GM23338 (cell line): Measurements from ENCODE around the gene OR10K1. TPM values are rescaled to one million over a fixed set of nuclear protein-coding genes. Genes with fewer than 3 reads are reported as not detected.

Experiments used
- ATAC-seq: fragments of 200-7000 bp; cut with Tn5 transposase; 3 replicates; pipeline ENCODE4 v1.9.1; 2020
- DNase-seq: peaks from one replicate; pipeline ENCODE4 v3.0.0-alpha.2; 2015; ENCODE audit warnings: low spot score
- H2AFZ ChIP-seq: fragments of 200-600 bp; sonication (generic); 2 replicates; pipeline ENCODE4 v1.8.0; 2016; ENCODE audit warnings: antibody characterized with exemption, mild to moderate bottlenecking, moderate library complexity
- H3F3A ChIP-seq: fragments of 200-600 bp; sonication (generic); replicated peaks from 2 replicates; pipeline ENCODE4 v1.8.0; 2017; ENCODE audit warnings: antibody characterized with exemption, mixed run types, low read depth
- H3K27ac ChIP-seq: fragments of 200-600 bp; sonication (generic); 2 replicates; pipeline ENCODE4 v1.6.1; 2016; ENCODE audit warnings: low read depth
- H3K27me3 ChIP-seq: fragments of 200-600 bp; sonication (generic); 2 replicates; pipeline ENCODE4 v1.8.0; 2016; ENCODE audit warnings: mild to moderate bottlenecking, mixed run types, moderate library complexity; ENCODE audit not compliant: insufficient read depth
- H3K36me3 ChIP-seq: fragments of 200-600 bp; sonication (generic); 2 replicates; pipeline ENCODE4 v1.8.0; 2016; ENCODE audit warnings: mild to moderate bottlenecking; ENCODE audit not compliant: insufficient read depth
- H3K4me1 ChIP-seq: fragments of 200-600 bp; sonication (generic); 2 replicates; pipeline ENCODE4 v1.8.0; 2016; ENCODE audit warnings: mild to moderate bottlenecking, moderate library complexity; ENCODE audit not compliant: insufficient read depth
- H3K4me2 ChIP-seq: fragments of 200-600 bp; sonication (generic); 2 replicates; pipeline ENCODE4 v1.7.1; 2017; ENCODE audit warnings: mixed run types
- H3K4me3 ChIP-seq: fragments of 200-600 bp; sonication (generic); 2 replicates; pipeline ENCODE4 v1.6.1; 2016; ENCODE audit warnings: mixed run types
- H3K79me2 ChIP-seq: fragments of 200-600 bp; sonication (generic); replicated peaks from 2 replicates; pipeline ENCODE4 v1.8.0; 2017; ENCODE audit warnings: mild to moderate bottlenecking; ENCODE audit not compliant: insufficient read depth
- H3K9me2 ChIP-seq: fragments of 200-600 bp; sonication (generic); 2 replicates; pipeline ENCODE4 v1.8.0; 2017; ENCODE audit not compliant: insufficient read depth
- H4K20me1 ChIP-seq: fragments of 200-600 bp; sonication (generic); replicated peaks from 2 replicates; pipeline ENCODE4 v1.8.0; 2017; ENCODE audit warnings: mild to moderate bottlenecking; ENCODE audit not compliant: insufficient read depth
- H3K27ac Mint-ChIP-seq: 2 replicates; pipeline ENCODE4 v1.8.0; 2020; ENCODE audit warnings: inconsistent platforms, mild to moderate bottlenecking, moderate library complexity, mixed read lengths
- H3K27me3 Mint-ChIP-seq: 3 replicates; pipeline ENCODE4 v1.8.0; 2022; ENCODE audit warnings: low read depth, mild to moderate bottlenecking, moderate library complexity, mixed read lengths, inconsistent platforms; ENCODE audit not compliant: insufficient read depth, poor library complexity
- H3K36me3 Mint-ChIP-seq: 3 replicates; pipeline ENCODE4 v1.8.0; 2021; ENCODE audit warnings: low read depth, mild to moderate bottlenecking, inconsistent platforms, moderate library complexity, mixed read lengths
- H3K4me1 Mint-ChIP-seq: 3 replicates; pipeline ENCODE4 v1.8.0; 2020; ENCODE audit warnings: mild to moderate bottlenecking, inconsistent platforms, mixed read lengths
- H3K4me3 Mint-ChIP-seq: 3 replicates; pipeline ENCODE4 v1.8.0; 2021; ENCODE audit warnings: moderate library complexity, mild to moderate bottlenecking, inconsistent platforms, mixed read lengths
- H3K9me3 Mint-ChIP-seq: 3 replicates; pipeline ENCODE4 v1.8.0; 2020; ENCODE audit warnings: moderate library complexity, mild to moderate bottlenecking, inconsistent platforms, mixed read lengths
- CREB1 ChIP-seq: fragments of 250-450 bp; sonication (Bioruptor Pico); IDR thresholded peaks from 2 replicates; pipeline ENCODE4 v1.5.0; 2020; ENCODE audit warnings: low read depth, mild to moderate bottlenecking, moderate library complexity
- EZH2 ChIP-seq: fragments of 200-600 bp; sonication (generic); IDR thresholded peaks from one replicate; pipeline ENCODE4 v1.8.0; 2017; ENCODE audit warnings: antibody characterized with exemption, mild to moderate bottlenecking, low read depth; ENCODE audit not compliant: unreplicated experiment
- EZH2phosphoT487 ChIP-seq: fragments of 200-600 bp; sonication (generic); IDR thresholded peaks from one replicate; pipeline ENCODE4 v1.8.1; 2018; ENCODE audit warnings: antibody characterized with exemption; ENCODE audit not compliant: unreplicated experiment
- JUNB ChIP-seq: IDR thresholded peaks from one replicate; pipeline ENCODE4 v1.6.1; 2016; ENCODE audit warnings: antibody characterized with exemption; ENCODE audit not compliant: unreplicated experiment
- NANOG ChIP-seq: IDR thresholded peaks from 2 replicates; pipeline ENCODE4 v1.6.1; 2016; ENCODE audit warnings: antibody characterized with exemption, borderline replicate concordance
- POLR2AphosphoS5 ChIP-seq: IDR thresholded peaks from 2 replicates; pipeline ENCODE4 v1.6.1; 2016; ENCODE audit warnings: antibody characterized with exemption, low read depth
- STAT1 ChIP-seq: IDR thresholded peaks from one replicate; pipeline ENCODE4 v1.6.1; 2016; ENCODE audit warnings: antibody characterized with exemption; ENCODE audit not compliant: unreplicated experiment
- ZNF114 ChIP-seq: fragments of 250-450 bp; sonication (Bioruptor Pico); IDR thresholded peaks from 2 replicates; pipeline ENCODE4 v1.5.0; 2020; ENCODE audit warnings: mild to moderate bottlenecking, moderate library complexity
- ZNF331 ChIP-seq: fragments of 250-450 bp; sonication (Bioruptor Pico); IDR thresholded peaks from 2 replicates; pipeline ENCODE4 v1.5.0; 2020; ENCODE audit warnings: low read depth, mild to moderate bottlenecking, moderate library complexity
- ZNF462 ChIP-seq: fragments of 250-450 bp; sonication (Bioruptor Pico); IDR thresholded peaks from 2 replicates; pipeline ENCODE4 v1.5.0; 2020; ENCODE audit warnings: mild to moderate bottlenecking, moderate library complexity
- polyA plus RNA-seq: library from polyadenylated mRNA; unstranded; fragments of >200 nt; fragmentation: Nextera tagmentation; extraction: Ambion mirVana; gene quantifications from 2 replicates; pipeline ENCODE4 v1.2.1, GENCODE V29; 2016
- total RNA-seq: library from RNA; depleted of rRNA; stranded (reverse); fragments of >200 nt; shearing (Covaris generic); gene quantifications from 2 replicates; pipeline ENCODE4 v1.2.3, GENCODE V29; 2014
- TF ChIP-seq, protein P1 (sequence below), 2 experiments: fragments of 200-600 bp in 1 of 2; sonication (generic) in 1 of 2; conservative IDR thresholded peaks; 2 replicates each; pipeline versions ENCODE4 v1.5.1 to v1.6.1; 2016 to 2017; ENCODE audit warnings: antibody characterized with exemption in 2 of 2, low read depth in 2 of 2, mild to moderate bottlenecking in 2 of 2, moderate library complexity in 1 of 2
- TF ChIP-seq, protein P2 (sequence below): IDR thresholded peaks from one replicate; pipeline ENCODE4 v1.6.1; 2018; ENCODE audit warnings: antibody characterized with exemption; ENCODE audit not compliant: unreplicated experiment
- TF ChIP-seq, protein P3 (sequence below): IDR thresholded peaks from 2 replicates; pipeline ENCODE4 v1.6.1; 2016; ENCODE audit warnings: antibody characterized with exemption

OR10K1 gene
- total and polyA plus RNA-seq, 2 experiments from 2014 or later = not detected

DNA sequence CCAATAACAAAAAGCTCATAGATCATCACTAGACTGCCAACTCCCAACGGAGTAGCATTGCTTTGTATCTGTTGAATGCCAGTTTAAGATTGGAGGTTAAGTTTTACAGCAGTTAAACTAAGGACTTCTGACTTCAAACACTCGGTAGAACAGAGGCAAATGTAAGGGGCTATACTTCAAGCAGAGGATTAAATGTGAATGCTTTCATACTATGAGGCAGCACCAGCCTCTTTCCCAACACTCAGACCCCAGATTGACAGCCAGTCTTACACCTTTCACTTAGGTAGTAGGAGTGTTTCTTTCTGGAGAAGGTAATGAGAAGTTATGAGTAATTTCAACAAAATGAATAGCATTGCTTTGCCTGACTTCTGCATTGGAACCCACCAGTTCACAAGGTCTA lies 33.2 kb downstream of the OR10K1 start:
- Histone ChIP-seq H3K4me3 (no peak overlapping the region), H3K9me2 (0 out of 2 replicates have a peak, but pooled peaks cover 5% of the 10 kb centered on the region), H3K27ac (no peak overlapping the region), H3F3A (no peaks in the 10 kb centered on the region), H4K20me1 (no peaks in the 10 kb centered on the region), H3K27me3 (no peaks in the 10 kb centered on the region), H3K4me1 (no peaks in the 10 kb centered on the region), H2AFZ (no peak overlapping the region), H3K79me2 (no peaks in the 10 kb centered on the region), H3K4me2 (no peak overlapping the region), H3K36me3 (no peaks in the 10 kb centered on the region)
- DNase-seq = no peak
- Mint-ChIP-seq H3K27ac (no peak overlapping the region), H3K4me1 (no peaks in the 10 kb centered on the region), H3K9me3 (no peaks in the 10 kb centered on the region), H3K36me3 (no peaks in the 10 kb centered on the region), H3K27me3 (no peaks in the 10 kb centered on the region), H3K4me3 (no peak overlapping the region)
- TF ChIP-seq CREB1 (CRISPR knock-in tag) = no peak
- TF ChIP-seq EZH2 = no peak
- TF ChIP-seq ZNF114 (CRISPR knock-in tag) = no peak
- TF ChIP-seq, protein P1, sequence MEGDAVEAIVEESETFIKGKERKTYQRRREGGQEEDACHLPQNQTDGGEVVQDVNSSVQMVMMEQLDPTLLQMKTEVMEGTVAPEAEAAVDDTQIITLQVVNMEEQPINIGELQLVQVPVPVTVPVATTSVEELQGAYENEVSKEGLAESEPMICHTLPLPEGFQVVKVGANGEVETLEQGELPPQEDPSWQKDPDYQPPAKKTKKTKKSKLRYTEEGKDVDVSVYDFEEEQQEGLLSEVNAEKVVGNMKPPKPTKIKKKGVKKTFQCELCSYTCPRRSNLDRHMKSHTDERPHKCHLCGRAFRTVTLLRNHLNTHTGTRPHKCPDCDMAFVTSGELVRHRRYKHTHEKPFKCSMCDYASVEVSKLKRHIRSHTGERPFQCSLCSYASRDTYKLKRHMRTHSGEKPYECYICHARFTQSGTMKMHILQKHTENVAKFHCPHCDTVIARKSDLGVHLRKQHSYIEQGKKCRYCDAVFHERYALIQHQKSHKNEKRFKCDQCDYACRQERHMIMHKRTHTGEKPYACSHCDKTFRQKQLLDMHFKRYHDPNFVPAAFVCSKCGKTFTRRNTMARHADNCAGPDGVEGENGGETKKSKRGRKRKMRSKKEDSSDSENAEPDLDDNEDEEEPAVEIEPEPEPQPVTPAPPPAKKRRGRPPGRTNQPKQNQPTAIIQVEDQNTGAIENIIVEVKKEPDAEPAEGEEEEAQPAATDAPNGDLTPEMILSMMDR (conservative IDR thresholded peaks at IDR 0.05; ENCODE audit: low read depth in 2 of 2) = no peak
- TF ChIP-seq ZNF331 = no peak
- no peak for TF ChIP-seq JUNB
- TF ChIP-seq EZH2phosphoT487 = no peak
- TF ChIP-seq NANOG = no peak
- TF ChIP-seq, protein P2, sequence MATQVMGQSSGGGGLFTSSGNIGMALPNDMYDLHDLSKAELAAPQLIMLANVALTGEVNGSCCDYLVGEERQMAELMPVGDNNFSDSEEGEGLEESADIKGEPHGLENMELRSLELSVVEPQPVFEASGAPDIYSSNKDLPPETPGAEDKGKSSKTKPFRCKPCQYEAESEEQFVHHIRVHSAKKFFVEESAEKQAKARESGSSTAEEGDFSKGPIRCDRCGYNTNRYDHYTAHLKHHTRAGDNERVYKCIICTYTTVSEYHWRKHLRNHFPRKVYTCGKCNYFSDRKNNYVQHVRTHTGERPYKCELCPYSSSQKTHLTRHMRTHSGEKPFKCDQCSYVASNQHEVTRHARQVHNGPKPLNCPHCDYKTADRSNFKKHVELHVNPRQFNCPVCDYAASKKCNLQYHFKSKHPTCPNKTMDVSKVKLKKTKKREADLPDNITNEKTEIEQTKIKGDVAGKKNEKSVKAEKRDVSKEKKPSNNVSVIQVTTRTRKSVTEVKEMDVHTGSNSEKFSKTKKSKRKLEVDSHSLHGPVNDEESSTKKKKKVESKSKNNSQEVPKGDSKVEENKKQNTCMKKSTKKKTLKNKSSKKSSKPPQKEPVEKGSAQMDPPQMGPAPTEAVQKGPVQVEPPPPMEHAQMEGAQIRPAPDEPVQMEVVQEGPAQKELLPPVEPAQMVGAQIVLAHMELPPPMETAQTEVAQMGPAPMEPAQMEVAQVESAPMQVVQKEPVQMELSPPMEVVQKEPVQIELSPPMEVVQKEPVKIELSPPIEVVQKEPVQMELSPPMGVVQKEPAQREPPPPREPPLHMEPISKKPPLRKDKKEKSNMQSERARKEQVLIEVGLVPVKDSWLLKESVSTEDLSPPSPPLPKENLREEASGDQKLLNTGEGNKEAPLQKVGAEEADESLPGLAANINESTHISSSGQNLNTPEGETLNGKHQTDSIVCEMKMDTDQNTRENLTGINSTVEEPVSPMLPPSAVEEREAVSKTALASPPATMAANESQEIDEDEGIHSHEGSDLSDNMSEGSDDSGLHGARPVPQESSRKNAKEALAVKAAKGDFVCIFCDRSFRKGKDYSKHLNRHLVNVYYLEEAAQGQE = no peak
- no peak for TF ChIP-seq STAT1
- no peak for TF ChIP-seq ZNF462 (CRISPR knock-in tag)
- TF ChIP-seq, protein P3, sequence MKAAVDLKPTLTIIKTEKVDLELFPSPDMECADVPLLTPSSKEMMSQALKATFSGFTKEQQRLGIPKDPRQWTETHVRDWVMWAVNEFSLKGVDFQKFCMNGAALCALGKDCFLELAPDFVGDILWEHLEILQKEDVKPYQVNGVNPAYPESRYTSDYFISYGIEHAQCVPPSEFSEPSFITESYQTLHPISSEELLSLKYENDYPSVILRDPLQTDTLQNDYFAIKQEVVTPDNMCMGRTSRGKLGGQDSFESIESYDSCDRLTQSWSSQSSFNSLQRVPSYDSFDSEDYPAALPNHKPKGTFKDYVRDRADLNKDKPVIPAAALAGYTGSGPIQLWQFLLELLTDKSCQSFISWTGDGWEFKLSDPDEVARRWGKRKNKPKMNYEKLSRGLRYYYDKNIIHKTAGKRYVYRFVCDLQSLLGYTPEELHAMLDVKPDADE = no peak
- TF ChIP-seq POLR2AphosphoS5 = no peak
- no peak for ATAC-seq
